GM18520 (cell line): ENCODE data around the gene CABP7.

Experiments
- ATAC-seq: cut with Tn5 transposase; IDR thresholded peaks from one replicate; pipeline ENCODE4 v1.9.1; 2021; ENCODE audit not compliant: unreplicated experiment

The CABP7 gene

DNA sequence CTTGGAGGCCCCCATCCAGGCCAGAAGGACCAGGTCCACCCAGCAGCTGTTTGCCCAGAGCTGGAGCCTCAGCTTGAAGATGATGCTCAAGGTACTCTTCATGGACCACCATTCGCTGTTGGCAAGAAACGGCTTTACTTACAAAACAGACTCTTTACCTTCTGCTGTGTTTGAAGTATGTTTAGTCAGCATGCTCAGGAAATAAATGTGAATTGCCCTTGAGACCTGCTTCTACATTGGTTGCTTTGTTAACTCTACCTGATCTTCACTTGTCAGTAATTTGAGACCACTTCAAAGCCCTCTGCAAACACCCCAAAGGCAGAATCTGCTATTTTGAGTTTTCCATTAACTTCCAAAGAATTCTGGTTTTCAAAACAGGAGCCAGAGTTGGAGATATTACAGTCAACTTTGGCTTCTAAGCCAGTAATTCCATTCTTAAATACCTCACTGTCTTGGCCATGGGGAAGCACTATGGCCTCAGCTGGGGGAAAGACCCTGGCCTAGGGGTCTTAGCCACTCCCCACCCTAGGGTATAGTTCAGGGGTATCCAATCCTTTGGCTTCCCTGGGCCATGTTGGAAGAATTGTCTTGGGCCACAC, 50.0 kb downstream of the CABP7 start:
- no peak for ATAC-seq

DNA sequence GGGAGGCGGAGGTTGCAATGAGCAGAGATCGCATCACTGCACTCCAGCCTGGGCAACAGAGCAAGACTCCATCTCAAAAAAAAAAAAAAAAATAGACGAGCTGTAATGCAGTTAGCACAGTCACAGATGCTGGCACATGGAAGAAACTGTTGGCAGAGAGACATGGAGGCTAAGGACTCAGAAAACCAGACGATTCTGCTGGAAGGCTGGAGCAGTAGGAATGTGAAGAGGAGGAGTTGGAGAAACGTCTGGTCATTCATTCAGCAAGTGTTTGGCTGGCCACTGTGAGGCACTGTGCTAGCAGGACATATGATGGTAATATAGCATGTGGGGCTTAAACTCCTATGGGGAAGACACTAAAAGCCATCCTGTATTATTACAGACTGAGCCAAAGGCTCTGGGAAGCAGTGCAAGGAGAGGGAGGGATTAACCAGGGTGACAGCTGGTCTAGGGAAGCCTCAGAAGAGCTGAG, 52.4 kb downstream of the CABP7 start:
- no peak for ATAC-seq

DNA sequence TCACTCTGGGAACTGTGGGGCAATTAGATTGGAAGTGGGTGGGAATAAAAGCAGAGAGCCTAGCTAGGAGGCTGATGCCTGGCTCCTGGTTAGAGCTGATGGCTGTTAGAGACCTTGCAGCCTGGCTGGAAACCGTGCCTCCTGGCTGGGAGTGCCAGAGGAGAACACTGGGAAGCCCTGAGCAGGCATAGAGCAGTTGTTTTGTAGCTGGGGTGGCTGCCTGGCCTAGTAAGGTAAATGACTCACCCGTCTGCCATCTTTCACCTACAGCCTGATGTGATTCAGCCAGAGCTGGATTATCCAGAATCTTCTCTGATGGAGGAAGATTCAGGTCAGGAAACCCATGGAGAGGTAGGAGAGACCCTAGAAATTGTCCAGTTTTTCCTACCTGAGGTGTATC, 53.4 kb downstream of the CABP7 start:
- ATAC-seq, result no peak

DNA sequence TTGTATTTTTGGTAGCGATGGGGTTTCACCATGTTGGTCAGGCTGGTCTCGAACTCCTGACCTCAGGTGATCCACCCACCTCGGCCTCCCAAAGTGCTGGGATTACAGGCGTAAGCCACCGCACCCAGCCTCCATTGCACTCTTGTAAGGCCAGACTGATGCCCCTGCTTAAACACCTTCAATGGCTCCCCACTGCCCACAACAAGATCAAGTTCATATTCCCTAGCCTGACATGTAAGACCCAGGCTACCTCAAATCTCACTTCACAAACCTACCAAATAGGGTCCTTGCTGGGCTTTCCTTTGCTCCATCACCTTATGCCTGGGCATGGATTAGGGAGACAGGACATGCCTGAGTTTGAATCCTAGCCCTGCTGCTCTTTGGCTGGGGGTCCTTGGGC, 60.4 kb downstream of the CABP7 start:
- ATAC-seq, result no peak

DNA sequence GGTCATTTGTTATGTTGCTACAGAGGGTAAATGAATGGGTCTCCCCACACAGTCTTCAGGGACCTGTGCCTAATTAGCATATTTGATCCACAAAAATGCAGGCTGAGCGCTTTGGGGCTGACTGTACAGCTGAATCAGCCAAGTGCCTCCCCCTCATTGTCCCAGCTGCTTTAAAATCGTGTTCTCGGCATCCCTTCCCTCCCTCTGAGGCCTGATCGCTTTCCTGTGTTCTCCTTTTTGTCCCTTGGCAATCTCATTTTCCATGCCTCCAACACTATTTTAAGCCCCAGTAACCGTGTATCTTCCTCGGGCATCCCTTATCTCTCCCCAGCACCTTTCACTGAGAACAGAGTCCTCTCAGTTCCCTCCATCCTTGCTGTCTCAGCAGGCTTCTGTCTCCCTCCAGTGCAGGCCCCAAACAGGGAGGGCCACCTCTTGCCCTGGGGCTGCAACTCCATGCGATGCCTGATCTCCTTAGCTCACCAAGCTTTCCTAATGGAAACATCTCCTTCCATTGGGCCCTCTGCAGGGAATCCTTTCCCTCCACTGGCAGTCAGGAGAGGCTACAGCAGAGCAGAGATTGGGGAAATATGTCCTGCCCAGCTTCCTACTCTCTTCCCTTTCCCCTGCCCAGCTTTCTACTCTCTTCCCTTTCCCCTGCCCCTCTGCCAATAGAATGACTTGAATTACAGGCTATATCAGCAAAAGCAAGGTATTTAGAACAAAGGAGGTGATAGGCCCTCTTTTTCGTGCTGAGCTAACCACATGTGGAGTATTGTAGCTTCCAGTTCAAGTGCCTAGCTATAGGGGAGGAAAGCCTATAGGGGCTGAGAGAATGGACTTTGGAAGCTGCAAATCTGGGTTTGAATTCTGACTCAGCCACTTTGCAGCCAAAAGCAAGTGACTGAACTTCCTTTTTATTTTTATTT, 61.2 kb downstream of the CABP7 start:
- ATAC-seq, result no peak
